Duodenal mucosa (tissue), 2 donors: Measurements from ENCODE around the gene PPIH.
A peak's percentile ranks its signal among the peaks of the same experiment; 100 is the strongest.

Source experiments
- H3K27ac ChIP-seq: one replicate; pipeline ENCODE4 v1.7.0; 2013; ENCODE audit warnings: low read depth, low read length
- H3K27me3 ChIP-seq, 2 donors: one replicate each; pipeline ENCODE4 v1.7.0; 2013; ENCODE audit warnings: low read length in 2 of 2, control low read depth in 1 of 2; ENCODE audit not compliant: insufficient read depth in 2 of 2, control insufficient read depth in 1 of 2
- H3K36me3 ChIP-seq, 2 donors: one replicate each; pipeline ENCODE4 v1.7.0; 2013; ENCODE audit warnings: low read length in 2 of 2, control low read depth in 1 of 2; ENCODE audit not compliant: insufficient read depth in 2 of 2, control insufficient read depth in 1 of 2
- H3K4me1 ChIP-seq, 2 donors: one replicate each; pipeline ENCODE4 v1.7.0; 2013; ENCODE audit warnings: low read length in 2 of 2, control low read depth in 1 of 2; ENCODE audit not compliant: insufficient read depth in 2 of 2, control insufficient read depth in 1 of 2
- H3K4me3 ChIP-seq, 2 donors: one replicate each; pipeline ENCODE4 v1.7.0; 2013; ENCODE audit warnings: low read length in 2 of 2, low read depth in 1 of 2
- H3K9ac ChIP-seq, 2 donors: one replicate each; pipeline ENCODE4 v1.7.0; 2013; ENCODE audit warnings: low read length in 2 of 2, low read depth in 1 of 2
- H3K9me3 ChIP-seq, 2 donors: one replicate each; pipeline ENCODE4 v1.7.0; 2013; ENCODE audit warnings: low read length in 2 of 2, control low read depth in 1 of 2; ENCODE audit not compliant: control insufficient read depth in 1 of 2

Gene PPIH

GRCh38 chr1:42660907-42661500 is 2.8 kb downstream of the PPIH start:
- H3K4me1 ChIP-seq: peaks cover 18 to 25% of the 10 kb centered on the region in 2 donors
- no peak overlapping the region for H3K27ac ChIP-seq
- H3K9ac ChIP-seq: no peak overlapping the region
- H3K27me3 ChIP-seq: no peaks in the 10 kb centered on the region
- H3K4me3 ChIP-seq: no peak overlapping the region
- peaks cover 15 to 36% of the 10 kb centered on the region in 2 donors for H3K36me3 ChIP-seq
- no peaks in the 10 kb centered on the region for H3K9me3 ChIP-seq

- no peaks in the 10 kb centered on the region for H3K27me3 ChIP-seq
- no peak overlapping the region for H3K4me3 ChIP-seq
- no peak overlapping the region for H3K9ac ChIP-seq
- H3K9me3 ChIP-seq: no peaks in the 10 kb centered on the region
- peaks cover 28 to 49% of the 10 kb centered on the region in 2 donors for H3K36me3 ChIP-seq
- no peaks in the 10 kb centered on the region for H3K4me1 ChIP-seq
- H3K27ac ChIP-seq: no peak overlapping the region
Measured at GRCh38 chr1:42669936-42670335, 11.7 kb downstream of the PPIH start.

DNA sequence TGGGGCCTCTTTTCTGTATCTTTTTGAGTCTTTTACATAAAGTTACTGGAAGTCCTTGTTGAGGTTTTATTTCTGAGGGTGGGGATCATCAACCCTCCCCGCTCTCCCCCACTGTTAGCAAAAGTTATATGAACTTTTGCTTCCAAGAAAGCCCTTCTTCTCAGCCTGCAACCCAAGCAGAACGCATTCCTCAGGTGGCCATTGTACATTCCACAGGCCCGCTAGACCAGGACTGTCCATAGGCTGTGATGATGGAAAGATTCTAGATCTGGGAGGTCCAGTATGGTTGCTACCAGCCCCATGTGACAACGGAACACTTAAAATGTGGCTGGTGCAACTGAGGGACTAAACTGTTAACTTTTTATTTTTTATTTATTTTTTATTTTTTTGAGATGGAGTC is 12.2 kb downstream of the PPIH start:
- Histone ChIP-seq H3K4me3 (no peak overlapping the region), H3K36me3 (peaks cover 33 to 50% of the 10 kb centered on the region in 2 donors), H3K27me3 (no peaks in the 10 kb centered on the region), H3K27ac (no peak overlapping the region), H3K9ac (no peak overlapping the region), H3K9me3 (no peaks in the 10 kb centered on the region), H3K4me1 (no peaks in the 10 kb centered on the region)

DNA sequence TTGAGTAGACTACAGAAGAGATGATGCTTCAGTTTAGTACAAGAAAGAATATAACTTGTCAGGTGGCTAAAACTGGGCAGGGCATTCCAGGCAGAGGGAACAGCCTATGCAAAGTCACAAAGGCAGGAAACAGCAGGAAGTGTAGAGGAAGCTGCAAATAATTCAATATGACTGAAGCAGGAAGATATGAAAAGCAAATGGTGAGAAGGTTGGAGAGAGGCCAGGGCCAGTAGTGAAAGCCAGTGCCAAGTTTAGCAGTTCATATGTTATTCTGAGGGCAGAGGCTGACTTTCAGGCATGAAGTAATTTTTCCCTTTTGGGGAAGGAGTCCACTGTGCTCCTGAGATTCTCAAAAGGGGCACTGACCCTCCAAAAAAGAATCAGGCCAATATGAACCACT is 16.0 kb downstream of the PPIH start:
- Histone ChIP-seq H3K9me3 (no peaks in the 10 kb centered on the region), H3K4me3 (no peak overlapping the region), H3K36me3 (peaks cover 11 to 29% of the 10 kb centered on the region in 2 donors), H3K27ac (no peak overlapping the region), H3K27me3 (no peaks in the 10 kb centered on the region), H3K9ac (no peak overlapping the region), H3K4me1 (no peaks in the 10 kb centered on the region)

GRCh38 chr1:42674682-42675081 is 16.5 kb downstream of the PPIH start:
- Histone ChIP-seq H3K9me3 (no peaks in the 10 kb centered on the region), H3K4me1 (no peaks in the 10 kb centered on the region), H3K27me3 (no peaks in the 10 kb centered on the region), H3K36me3 (peaks cover 11 to 29% of the 10 kb centered on the region in 2 donors), H3K27ac (no peak overlapping the region), H3K4me3 (no peak overlapping the region), H3K9ac (no peak overlapping the region)

DNA sequence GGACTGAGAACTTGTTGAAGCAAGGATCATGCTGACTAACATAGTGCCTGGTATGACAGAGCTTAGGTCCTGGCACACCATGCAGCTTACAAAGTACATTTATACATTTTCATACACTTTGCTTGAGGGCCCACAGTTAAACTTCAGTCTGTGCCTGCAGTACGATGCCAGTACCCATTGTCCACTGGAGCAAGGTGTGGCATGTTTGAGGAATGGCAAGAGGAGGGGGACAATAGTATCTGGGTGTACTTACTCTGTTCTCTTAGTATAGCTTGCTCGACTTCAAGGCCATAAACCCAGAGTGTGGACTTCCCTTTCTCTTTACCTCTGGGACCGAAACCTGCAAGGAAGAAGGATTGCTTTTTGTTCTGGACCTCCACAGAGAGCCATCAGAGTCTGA is 17.2 kb downstream of the PPIH start:
- no peak overlapping the region for H3K27ac ChIP-seq
- H3K4me3 ChIP-seq: no peak overlapping the region
- H3K36me3 ChIP-seq: peaks cover 11 to 22% of the 10 kb centered on the region in 2 donors
- H3K9me3 ChIP-seq: no peaks in the 10 kb centered on the region
- H3K4me1 ChIP-seq: peaks cover 2 to 3% of the 10 kb centered on the region in 2 donors
- no peak overlapping the region for H3K9ac ChIP-seq
- H3K27me3 ChIP-seq: no peaks in the 10 kb centered on the region

GRCh38 chr1:42676534-42677087 is 18.4 kb downstream of the PPIH start:
- Histone ChIP-seq H3K9me3 (no peaks in the 10 kb centered on the region), H3K4me1 (peaks cover 12% of the 10 kb centered on the region in 2 donors), H3K9ac (no peak overlapping the region), H3K4me3 (no peak overlapping the region), H3K36me3 (peaks cover 11 to 21% of the 10 kb centered on the region in 2 donors), H3K27me3 (no peaks in the 10 kb centered on the region), H3K27ac (no peak overlapping the region)

DNA sequence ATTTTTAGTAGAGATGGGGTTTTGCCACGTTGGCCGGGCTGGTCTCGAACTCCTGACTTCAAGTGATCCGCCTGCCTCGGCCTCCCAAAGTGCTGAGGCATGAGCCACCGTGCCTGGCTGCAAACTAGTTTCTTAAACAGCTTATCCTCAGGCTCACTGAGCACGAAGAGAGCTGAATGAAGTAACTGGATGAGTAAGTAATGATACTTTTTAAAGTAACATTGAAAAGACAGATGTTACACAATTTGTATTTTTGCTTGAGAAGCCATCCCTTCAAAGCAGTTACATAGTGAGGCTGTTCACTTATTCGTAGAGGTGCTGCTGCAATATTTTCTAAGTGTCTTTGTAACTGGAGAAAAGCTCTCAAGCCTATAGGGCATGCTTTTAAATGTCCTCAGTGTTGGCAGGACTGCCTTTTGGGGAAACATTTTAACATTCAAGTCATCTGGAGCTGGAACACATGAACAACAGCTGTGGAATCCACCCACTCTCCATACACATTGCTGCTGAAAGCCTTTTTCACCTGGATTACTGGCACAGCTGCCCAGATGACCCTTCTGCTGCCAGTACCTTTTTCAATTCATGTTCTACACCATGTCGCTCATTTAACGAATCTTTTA is 21.3 kb downstream of the PPIH start:
- H3K9ac ChIP-seq: no peak overlapping the region
- no peak overlapping the region for H3K27ac ChIP-seq
- no peaks in the 10 kb centered on the region for H3K27me3 ChIP-seq
- peaks cover 11 to 17% of the 10 kb centered on the region in 2 donors for H3K36me3 ChIP-seq
- H3K9me3 ChIP-seq: no peaks in the 10 kb centered on the region
- no peak overlapping the region for H3K4me3 ChIP-seq
- peaks cover 19 to 22% of the 10 kb centered on the region in 2 donors for H3K4me1 ChIP-seq

DNA sequence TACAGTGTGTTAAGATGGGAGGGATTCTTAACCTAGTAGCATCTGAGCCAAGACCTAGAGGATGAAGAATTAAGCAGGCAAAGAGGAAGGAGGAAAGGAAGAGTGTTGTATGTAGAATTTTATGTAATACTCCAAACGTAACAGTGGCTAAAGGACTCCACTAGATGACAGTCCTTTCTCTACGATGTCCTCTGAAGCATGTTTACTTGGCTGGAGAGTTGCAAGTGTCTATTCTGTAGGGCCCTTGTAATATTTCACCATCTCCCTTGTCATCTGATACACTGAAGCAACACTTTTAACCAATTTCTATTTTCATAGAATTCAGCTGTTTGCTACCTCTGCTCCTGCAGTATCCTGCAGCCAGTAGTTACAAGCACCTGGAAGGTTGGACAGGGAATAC is 21.8 kb downstream of the PPIH start:
- Histone ChIP-seq H3K27ac (no peak overlapping the region), H3K4me1 (peaks cover 25 to 28% of the 10 kb centered on the region in 2 donors), H3K4me3 (no peak overlapping the region), H3K9ac (no peak overlapping the region), H3K27me3 (no peaks in the 10 kb centered on the region), H3K36me3 (peaks cover 6 to 12% of the 10 kb centered on the region in 2 donors), H3K9me3 (no peaks in the 10 kb centered on the region)

DNA sequence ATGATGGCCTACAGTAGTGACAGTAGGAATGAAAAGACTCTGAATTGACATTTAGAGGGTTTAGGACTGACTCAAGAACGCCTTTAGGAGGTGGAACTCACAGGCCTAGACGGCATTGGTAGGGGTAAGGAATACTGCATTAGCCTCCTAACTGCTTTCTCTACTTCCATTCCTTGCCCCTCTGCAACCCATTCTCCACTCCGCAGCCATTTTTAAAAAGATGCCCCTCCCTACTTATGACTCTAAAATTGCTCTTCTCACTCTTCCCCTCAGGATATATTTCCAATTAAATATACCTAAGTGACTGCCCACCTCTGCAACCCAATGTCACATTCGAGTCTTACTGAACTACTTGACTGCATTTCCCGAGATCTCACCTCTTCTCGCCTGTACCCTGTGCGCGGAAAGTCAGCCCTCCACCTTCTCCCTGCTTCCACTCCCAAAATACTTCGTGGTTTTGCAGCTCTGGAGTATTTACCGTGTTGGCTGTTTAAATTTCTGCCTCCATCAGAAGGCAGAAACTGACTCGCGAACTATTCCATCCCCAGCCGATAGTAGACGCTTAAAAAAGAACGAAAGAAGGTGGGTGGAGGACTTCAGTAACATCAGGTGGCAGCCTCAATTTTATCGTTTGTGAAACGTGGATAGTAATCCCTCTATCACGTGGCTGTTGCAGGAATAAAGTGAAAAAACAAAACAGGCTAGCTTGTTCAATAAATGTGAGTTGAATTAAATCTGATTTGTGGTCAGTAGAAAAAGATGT is 22.9 kb downstream of the PPIH start:
- peak overlapping the region; percentile 61 for H3K27ac ChIP-seq
- H3K27me3 ChIP-seq: no peaks in the 10 kb centered on the region
- peak overlapping the region; percentile 84 to 93 for H3K4me3 ChIP-seq
- H3K9me3 ChIP-seq: no peaks in the 10 kb centered on the region
- peak overlapping the region; percentile 81 to 96 for H3K9ac ChIP-seq
- peaks cover 36 to 38% of the 10 kb centered on the region in 2 donors for H3K4me1 ChIP-seq
- peaks cover 0 to 3% of the 10 kb centered on the region in 2 donors for H3K36me3 ChIP-seq
